GM23338 (cell line): Measurements from ENCODE around the gene ZPLD1. TPM values are rescaled to one million over a fixed set of nuclear protein-coding genes. Genes with fewer than 3 reads are reported as not detected.

Experiments used
- ATAC-seq: fragments of 200-7000 bp; cut with Tn5 transposase; 3 replicates; pipeline ENCODE4 v1.9.1; 2020
- DNase-seq: peaks from one replicate; pipeline ENCODE4 v3.0.0-alpha.2; 2015; ENCODE audit warnings: low spot score
- H2AFZ ChIP-seq: fragments of 200-600 bp; sonication (generic); 2 replicates; pipeline ENCODE4 v1.8.0; 2016; ENCODE audit warnings: antibody characterized with exemption, mild to moderate bottlenecking, moderate library complexity
- H3F3A ChIP-seq: fragments of 200-600 bp; sonication (generic); replicated peaks from 2 replicates; pipeline ENCODE4 v1.8.0; 2017; ENCODE audit warnings: antibody characterized with exemption, mixed run types, low read depth
- H3K27ac ChIP-seq: fragments of 200-600 bp; sonication (generic); 2 replicates; pipeline ENCODE4 v1.6.1; 2016; ENCODE audit warnings: low read depth
- H3K27me3 ChIP-seq: fragments of 200-600 bp; sonication (generic); 2 replicates; pipeline ENCODE4 v1.8.0; 2016; ENCODE audit warnings: mild to moderate bottlenecking, mixed run types, moderate library complexity; ENCODE audit not compliant: insufficient read depth
- H3K36me3 ChIP-seq: fragments of 200-600 bp; sonication (generic); 2 replicates; pipeline ENCODE4 v1.8.0; 2016; ENCODE audit warnings: mild to moderate bottlenecking; ENCODE audit not compliant: insufficient read depth
- H3K4me1 ChIP-seq: fragments of 200-600 bp; sonication (generic); 2 replicates; pipeline ENCODE4 v1.8.0; 2016; ENCODE audit warnings: mild to moderate bottlenecking, moderate library complexity; ENCODE audit not compliant: insufficient read depth
- H3K4me2 ChIP-seq: fragments of 200-600 bp; sonication (generic); 2 replicates; pipeline ENCODE4 v1.7.1; 2017; ENCODE audit warnings: mixed run types
- H3K4me3 ChIP-seq: fragments of 200-600 bp; sonication (generic); 2 replicates; pipeline ENCODE4 v1.6.1; 2016; ENCODE audit warnings: mixed run types
- H3K79me2 ChIP-seq: fragments of 200-600 bp; sonication (generic); replicated peaks from 2 replicates; pipeline ENCODE4 v1.8.0; 2017; ENCODE audit warnings: mild to moderate bottlenecking; ENCODE audit not compliant: insufficient read depth
- H3K9me2 ChIP-seq: fragments of 200-600 bp; sonication (generic); 2 replicates; pipeline ENCODE4 v1.8.0; 2017; ENCODE audit not compliant: insufficient read depth
- H4K20me1 ChIP-seq: fragments of 200-600 bp; sonication (generic); replicated peaks from 2 replicates; pipeline ENCODE4 v1.8.0; 2017; ENCODE audit warnings: mild to moderate bottlenecking; ENCODE audit not compliant: insufficient read depth
- H3K27ac Mint-ChIP-seq: 2 replicates; pipeline ENCODE4 v1.8.0; 2020; ENCODE audit warnings: inconsistent platforms, mild to moderate bottlenecking, moderate library complexity, mixed read lengths
- H3K27me3 Mint-ChIP-seq: 3 replicates; pipeline ENCODE4 v1.8.0; 2022; ENCODE audit warnings: low read depth, mild to moderate bottlenecking, moderate library complexity, mixed read lengths, inconsistent platforms; ENCODE audit not compliant: insufficient read depth, poor library complexity
- H3K36me3 Mint-ChIP-seq: 3 replicates; pipeline ENCODE4 v1.8.0; 2021; ENCODE audit warnings: low read depth, mild to moderate bottlenecking, inconsistent platforms, moderate library complexity, mixed read lengths
- H3K4me1 Mint-ChIP-seq: 3 replicates; pipeline ENCODE4 v1.8.0; 2020; ENCODE audit warnings: mild to moderate bottlenecking, inconsistent platforms, mixed read lengths
- H3K4me3 Mint-ChIP-seq: 3 replicates; pipeline ENCODE4 v1.8.0; 2021; ENCODE audit warnings: moderate library complexity, mild to moderate bottlenecking, inconsistent platforms, mixed read lengths
- H3K9me3 Mint-ChIP-seq: 3 replicates; pipeline ENCODE4 v1.8.0; 2020; ENCODE audit warnings: moderate library complexity, mild to moderate bottlenecking, inconsistent platforms, mixed read lengths
- CREB1 ChIP-seq: fragments of 250-450 bp; sonication (Bioruptor Pico); IDR thresholded peaks from 2 replicates; pipeline ENCODE4 v1.5.0; 2020; ENCODE audit warnings: low read depth, mild to moderate bottlenecking, moderate library complexity
- CTCF ChIP-seq, 2 experiments: fragments of 200-600 bp in 1 of 2; sonication (generic) in 1 of 2; conservative IDR thresholded peaks; 2 replicates each; pipeline versions ENCODE4 v1.5.1 to v1.6.1; 2016 to 2017; ENCODE audit warnings: antibody characterized with exemption in 2 of 2, low read depth in 2 of 2, mild to moderate bottlenecking in 2 of 2, moderate library complexity in 1 of 2
- ETS1 ChIP-seq: IDR thresholded peaks from 2 replicates; pipeline ENCODE4 v1.6.1; 2016; ENCODE audit warnings: antibody characterized with exemption
- EZH2 ChIP-seq: fragments of 200-600 bp; sonication (generic); IDR thresholded peaks from one replicate; pipeline ENCODE4 v1.8.0; 2017; ENCODE audit warnings: antibody characterized with exemption, mild to moderate bottlenecking, low read depth; ENCODE audit not compliant: unreplicated experiment
- JUNB ChIP-seq: IDR thresholded peaks from one replicate; pipeline ENCODE4 v1.6.1; 2016; ENCODE audit warnings: antibody characterized with exemption; ENCODE audit not compliant: unreplicated experiment
- NANOG ChIP-seq: IDR thresholded peaks from 2 replicates; pipeline ENCODE4 v1.6.1; 2016; ENCODE audit warnings: antibody characterized with exemption, borderline replicate concordance
- POLR2AphosphoS5 ChIP-seq: IDR thresholded peaks from 2 replicates; pipeline ENCODE4 v1.6.1; 2016; ENCODE audit warnings: antibody characterized with exemption, low read depth
- REST ChIP-seq: IDR thresholded peaks from one replicate; pipeline ENCODE4 v1.6.1; 2018; ENCODE audit warnings: antibody characterized with exemption; ENCODE audit not compliant: unreplicated experiment
- STAT1 ChIP-seq: IDR thresholded peaks from one replicate; pipeline ENCODE4 v1.6.1; 2016; ENCODE audit warnings: antibody characterized with exemption; ENCODE audit not compliant: unreplicated experiment
- ZNF114 ChIP-seq: fragments of 250-450 bp; sonication (Bioruptor Pico); IDR thresholded peaks from 2 replicates; pipeline ENCODE4 v1.5.0; 2020; ENCODE audit warnings: mild to moderate bottlenecking, moderate library complexity
- ZNF331 ChIP-seq: fragments of 250-450 bp; sonication (Bioruptor Pico); IDR thresholded peaks from 2 replicates; pipeline ENCODE4 v1.5.0; 2020; ENCODE audit warnings: low read depth, mild to moderate bottlenecking, moderate library complexity
- polyA plus RNA-seq: library from polyadenylated mRNA; unstranded; fragments of >200 nt; fragmentation: Nextera tagmentation; extraction: Ambion mirVana; gene quantifications from 2 replicates; pipeline ENCODE4 v1.2.1, GENCODE V29; 2016
- total RNA-seq: library from RNA; depleted of rRNA; stranded (reverse); fragments of >200 nt; shearing (Covaris generic); gene quantifications from 2 replicates; pipeline ENCODE4 v1.2.3, GENCODE V29; 2014

Gene ZPLD1
- total and polyA plus RNA-seq, 2 experiments from 2014 or later, result not detected

GRCh38 chr3:102400766-102401165 lies 34.0 kb upstream of the ZPLD1 start:
- Mint-ChIP-seq H3K9me3 (no peaks in the 10 kb centered on the region), H3K36me3 (no peaks in the 10 kb centered on the region), H3K4me1 (peaks cover 10% of the 10 kb centered on the region; the same call in 2 of the 3 replicates), H3K27me3 (no peaks in the 10 kb centered on the region), H3K4me3 (no peak overlapping the region), H3K27ac (peak overlapping the region; percentile 85)
- no peak overlapping the region for H3K27ac ChIP-seq
- DNase-seq (no peak), ATAC-seq (no peak)
- no peaks in the 10 kb centered on the region for H3K36me3 ChIP-seq
- no peak overlapping the region for H3K4me3 ChIP-seq
- no peaks in the 10 kb centered on the region for H3K27me3 ChIP-seq
- no peaks in the 10 kb centered on the region for H3K4me1 ChIP-seq
- TF ChIP-seq POLR2AphosphoS5, result no peak
- no peak for TF ChIP-seq ZNF114 (CRISPR knock-in tag)
- no peak for TF ChIP-seq JUNB
- no peak for TF ChIP-seq EZH2
- TF ChIP-seq NANOG, result no peak
- no peak for TF ChIP-seq STAT1
- no peak for TF ChIP-seq REST
- no peak for TF ChIP-seq CTCF (conservative IDR thresholded peaks at IDR 0.05; ENCODE audit: low read depth in 2 of 2)
- no peak for TF ChIP-seq ETS1
- no peak for TF ChIP-seq CREB1
- no peak for TF ChIP-seq ZNF331
- H3K4me2 ChIP-seq, result no peak overlapping the region
- H3F3A ChIP-seq, result no peaks in the 10 kb centered on the region
- no peaks in the 10 kb centered on the region for H3K9me2 ChIP-seq
- H4K20me1 ChIP-seq, result no peaks in the 10 kb centered on the region
- no peak overlapping the region for H2AFZ ChIP-seq
- H3K79me2 ChIP-seq, result no peaks in the 10 kb centered on the region
